ENCODE measurements around the gene MEI4. TPM values are rescaled to one million over a fixed set of nuclear protein-coding genes. Genes with fewer than 3 reads are reported as not detected.

Gene MEI4
- total RNA-seq, 6 experiments from 2014 or later: 0.12 to 1.1 (median 0.22) TPM

DNA sequence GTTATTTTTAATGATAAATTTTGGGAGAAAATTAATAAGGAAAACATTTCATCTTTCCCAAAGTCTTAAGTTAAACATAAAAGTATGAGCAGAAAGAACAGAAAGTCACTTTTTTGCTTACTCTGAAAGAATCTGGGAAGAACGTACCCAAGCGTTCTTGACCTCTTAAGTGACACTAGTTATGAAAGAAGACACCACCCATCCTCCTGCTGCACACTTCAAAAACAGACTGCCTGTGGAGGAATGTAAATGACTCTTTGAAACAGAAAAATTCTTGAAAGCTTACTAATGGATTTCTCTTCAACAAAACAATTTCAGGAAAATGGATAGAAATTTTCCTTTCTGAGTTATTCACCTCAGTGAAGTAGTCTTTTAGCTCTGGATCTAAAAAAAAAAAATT, 227.7 kb downstream of the MEI4 start:
- Histone ChIP-seq H3K27me3 (no peaks in the 10 kb centered on the region), H3K9me3 (no peaks in the 10 kb centered on the region), H3K27ac (no peak overlapping the region), H3K36me3 (no peaks in the 10 kb centered on the region), H3K4me3 (no peak overlapping the region), H3K4me1 (no peaks in the 10 kb centered on the region)
- 73% methylated on average over 2 of the region's 2 CpGs for WGBS (ENCODE audit: insufficient coverage, low coverage, low lambda C conversion rate, missing lambda C conversion rate)
- intact Hi-C loops (cut with DNase I): no loop called here
- DNase-seq (no peak), ATAC-seq (no peak)
- TF ChIP-seq POLR2A (IDR thresholded peaks at IDR 0.05): no peak

- intact Hi-C loops (cut with DNase I): no loop called here
- Histone ChIP-seq H3K4me3 (no peak overlapping the region), H3K4me1 (no peaks in the 10 kb centered on the region), H3K9me3 (no peaks in the 10 kb centered on the region), H3K27me3 (no peaks in the 10 kb centered on the region), H3K36me3 (no peaks in the 10 kb centered on the region), H3K27ac (no peak overlapping the region)
- TF ChIP-seq POLR2A (IDR thresholded peaks at IDR 0.05): no peak
- TF ChIP-seq CTCF (IDR thresholded peaks at IDR 0.05): no peak
- DNase-seq (no peak), ATAC-seq (no peak)
- 72% methylated on average over 2 of the region's 2 CpGs for WGBS (ENCODE audit: insufficient coverage, low coverage, low lambda C conversion rate, missing lambda C conversion rate)
Observed at GRCh38 chr6:77883851-77884250, 231.0 kb downstream of the MEI4 start.

DNA sequence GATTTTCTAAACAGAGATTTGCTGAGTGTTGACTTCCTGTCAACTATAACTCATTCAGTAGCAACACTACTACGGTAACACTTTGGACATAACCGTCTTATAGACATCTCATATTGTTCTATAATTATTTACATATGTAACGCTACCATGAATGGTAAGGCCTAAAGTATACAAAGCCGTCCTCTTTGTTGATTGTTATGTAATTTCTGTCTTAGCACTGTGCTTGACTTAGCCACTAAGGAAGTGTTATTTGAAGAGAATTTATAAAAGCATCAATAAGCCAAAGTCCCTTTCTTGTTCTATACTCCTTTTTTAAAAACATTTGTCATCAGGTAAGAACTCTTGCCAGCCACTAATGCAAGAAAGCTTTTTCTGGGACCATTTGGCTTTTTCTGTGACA, 240.6 kb downstream of the MEI4 start:
- WGBS (ENCODE audit: insufficient coverage, low coverage, low lambda C conversion rate, missing lambda C conversion rate): 84% methylated on average over 4 of the region's 4 CpGs
- H3K4me1 ChIP-seq: no peaks in the 10 kb centered on the region
- H3K27ac ChIP-seq: no peak overlapping the region
- TF ChIP-seq CTCF (IDR thresholded peaks at IDR 0.05) (no peak), POLR2A (IDR thresholded peaks at IDR 0.05) (no peak)
- ATAC-seq (no peak), DNase-seq (no peak)
- intact Hi-C loops (cut with DNase I): no loop called here
- H3K9me3 ChIP-seq: no peaks in the 10 kb centered on the region
- no peaks in the 10 kb centered on the region for H3K36me3 ChIP-seq
- no peaks in the 10 kb centered on the region for H3K27me3 ChIP-seq
- no peak overlapping the region for H3K4me3 ChIP-seq

DNA sequence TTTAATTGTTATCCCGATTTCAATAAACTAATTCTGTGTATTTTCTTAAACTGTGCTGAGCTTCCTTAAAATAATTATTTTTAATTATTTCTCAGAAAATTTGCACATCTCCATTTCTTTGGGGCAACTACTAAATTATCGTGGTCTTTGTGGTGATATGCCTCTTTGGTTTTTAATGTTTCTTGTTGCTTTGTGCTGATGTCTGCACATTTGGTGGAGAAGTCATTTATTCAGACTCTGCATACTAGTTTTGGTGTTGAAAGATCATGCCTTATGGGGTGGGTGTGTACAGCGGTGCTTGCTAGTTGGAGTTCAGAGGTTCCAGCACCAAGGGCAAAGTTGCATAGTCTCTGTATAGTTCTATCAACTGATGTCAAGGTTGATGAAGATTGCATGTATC, 253.2 kb downstream of the MEI4 start:
- intact Hi-C loops (cut with DNase I): no loop called here
- TF ChIP-seq POLR2A (IDR thresholded peaks at IDR 0.05) (no peak), CTCF (IDR thresholded peaks at IDR 0.05) (no peak)
- Histone ChIP-seq H3K27ac (no peak overlapping the region), H3K4me1 (no peaks in the 10 kb centered on the region), H3K27me3 (no peaks in the 10 kb centered on the region), H3K36me3 (no peaks in the 10 kb centered on the region), H3K9me3 (no peaks in the 10 kb centered on the region), H3K4me3 (no peak overlapping the region)
- WGBS (ENCODE audit: insufficient coverage, low coverage, low lambda C conversion rate, missing lambda C conversion rate): 95% methylated on average over 3 of the region's 3 CpGs
- DNase-seq (no peak), ATAC-seq (no peak)

DNA sequence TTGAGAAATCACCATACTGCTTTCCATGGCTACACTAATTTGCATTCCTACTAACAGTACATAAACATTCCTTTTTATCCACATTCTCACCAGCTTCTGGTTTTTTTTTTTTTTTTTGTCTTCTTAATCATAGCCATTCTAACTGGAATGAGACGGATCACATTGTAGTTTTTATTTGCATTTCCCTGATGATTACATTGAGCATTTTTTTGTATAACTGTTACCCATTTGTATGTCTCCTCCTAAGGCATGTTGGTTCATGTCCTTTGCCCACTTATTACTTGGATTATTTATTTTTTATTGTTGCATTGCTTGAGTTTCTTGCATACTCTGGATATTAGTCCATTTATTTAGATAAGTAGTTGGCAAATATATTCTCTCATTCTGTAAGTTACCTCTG, 258.0 kb downstream of the MEI4 start:
- intact Hi-C loops (cut with DNase I): no loop called here
- 94% methylated on average over 1 of the region's 1 CpG for WGBS (ENCODE audit: insufficient coverage, low coverage, low lambda C conversion rate, missing lambda C conversion rate)

More for the DNA sequence above, 258.0 kb downstream of the MEI4 start:
- no peak for DNase-seq
- no peak for ATAC-seq
- TF ChIP-seq POLR2A (IDR thresholded peaks at IDR 0.05) (no peak), CTCF (IDR thresholded peaks at IDR 0.05) (no peak)
- no peaks in the 10 kb centered on the region for H3K4me1 ChIP-seq
- peaks cover 0 to 4% (median 0%) of the 10 kb centered on the region in 4 donors for H3K9me3 ChIP-seq
- H3K36me3 ChIP-seq: no peaks in the 10 kb centered on the region
- no peak overlapping the region for H3K27ac ChIP-seq
- H3K4me3 ChIP-seq: no peak overlapping the region
- no peaks in the 10 kb centered on the region for H3K27me3 ChIP-seq
